Thymus (tissue), 11 donors: Measurements from ENCODE around the gene MYO7B. TPM values are rescaled to one million over a fixed set of nuclear protein-coding genes. Genes with fewer than 3 reads are reported as not detected.

Experiments
- DNase-seq, 9 donors: peaks; one replicate each; pipeline ENCODE4 v3.0.0-alpha.2; 2013; ENCODE audit warnings: low spot score in 9 of 9, low read depth in 6 of 9, missing footprints in 1 of 9
- H3K27ac ChIP-seq, 2 donors: one replicate each; pipeline ENCODE4 v1.5.1; 2013; ENCODE audit warnings: control low read depth in 1 of 2, low read depth in 1 of 2, low read length in 1 of 2, mild to moderate bottlenecking in 1 of 2, moderate library complexity in 1 of 2
- H3K27me3 ChIP-seq, 2 donors: one replicate each; pipeline ENCODE4 v1.5.1; 2013; ENCODE audit warnings: low read length in 1 of 2; ENCODE audit not compliant: control insufficient read depth in 2 of 2, insufficient read depth in 1 of 2
- H3K36me3 ChIP-seq, 2 donors: one replicate each; pipeline ENCODE4 v1.5.1; 2013; ENCODE audit warnings: low read length in 1 of 2, mild to moderate bottlenecking in 1 of 2, moderate library complexity in 1 of 2; ENCODE audit not compliant: control insufficient read depth in 2 of 2, insufficient read depth in 2 of 2
- H3K4me1 ChIP-seq, 2 donors: one replicate each; pipeline ENCODE4 v1.5.1; 2013; ENCODE audit warnings: low read length in 2 of 2; ENCODE audit not compliant: control insufficient read depth in 2 of 2, insufficient read depth in 2 of 2
- H3K4me3 ChIP-seq, 2 donors: one replicate each; pipeline ENCODE4 v1.5.1; 2013; ENCODE audit warnings: low read length in 2 of 2, control low read depth in 1 of 2, mild to moderate bottlenecking in 1 of 2
- H3K9me3 ChIP-seq, 2 donors: one replicate each; pipeline ENCODE4 v1.5.1; 2013; ENCODE audit warnings: low read length in 1 of 2, mild to moderate bottlenecking in 1 of 2; ENCODE audit not compliant: control insufficient read depth in 2 of 2, insufficient read depth in 1 of 2
- WGBS: extraction: QIAGEN DNeasy Blood & Tissue Kit; methylation state at CpG from one replicate; pipeline ENCODE4 v1.1.7; 2013; 5-methylcytosine and 5-hydroxymethylcytosine counted together
- polyA plus RNA-seq: library from polyadenylated mRNA; stranded (reverse); fragments of 200-250 nt; gene quantifications from one replicate; pipeline ENCODE4 v1.2.3, GENCODE V29; 2013
- total RNA-seq: library from RNA; stranded (reverse); fragments of 120-200 nt; gene quantifications from one replicate; pipeline ENCODE4 v1.2.4, GENCODE V29; 2013
- donor health status: healthy.

Gene MYO7B
- total and polyA plus RNA-seq, 2 donors = 4.4 to 5.2 TPM

- Histone ChIP-seq H3K36me3 (no peaks in the 10 kb centered on the region), H3K27ac (no peak overlapping the region), H3K27me3 (no peaks in the 10 kb centered on the region), H3K4me3 (no peak overlapping the region), H3K4me1 (peaks cover 8 to 23% of the 10 kb centered on the region in 2 donors), H3K9me3 (no peaks in the 10 kb centered on the region)
- no peak for DNase-seq
- 96% methylated on average over 17 of the region's 17 CpGs for WGBS
Observed at GRCh38 chr2:127573771-127574170, 38.3 kb downstream of the MYO7B start.

GRCh38 chr2:127574656-127575055 lies 39.2 kb downstream of the MYO7B start:
- no peak overlapping the region for H3K4me3 ChIP-seq
- no peak for DNase-seq
- peaks cover 8 to 23% of the 10 kb centered on the region in 2 donors for H3K4me1 ChIP-seq
- H3K36me3 ChIP-seq = no peaks in the 10 kb centered on the region
- H3K9me3 ChIP-seq = no peaks in the 10 kb centered on the region
- H3K27me3 ChIP-seq = no peaks in the 10 kb centered on the region
- no peak overlapping the region for H3K27ac ChIP-seq
- 96% methylated on average over 3 of the region's 3 CpGs for WGBS

GRCh38 chr2:127575185-127575765 lies 39.8 kb downstream of the MYO7B start:
- no peaks in the 10 kb centered on the region for H3K9me3 ChIP-seq
- 48% methylated on average over 4 of the region's 4 CpGs for WGBS
- peak in 3 of 9 donors; percentile 15 to 58 (median 21) for DNase-seq

GRCh38 chr2:127575941-127576432 lies 40.5 kb downstream of the MYO7B start:
- H3K4me3 ChIP-seq = no peak overlapping the region
- no peaks in the 10 kb centered on the region for H3K36me3 ChIP-seq
- H3K9me3 ChIP-seq = no peaks in the 10 kb centered on the region
- peaks cover 8 to 23% of the 10 kb centered on the region in 2 donors for H3K4me1 ChIP-seq
- 84% methylated on average over 11 of the region's 11 CpGs for WGBS
- H3K27ac ChIP-seq = peak overlapping the region; percentile 31 to 43
- H3K27me3 ChIP-seq = no peaks in the 10 kb centered on the region
- no peak for DNase-seq

More at GRCh38 chr2:127575185-127575765, 39.8 kb downstream of the MYO7B start:
- Histone ChIP-seq H3K36me3 (no peaks in the 10 kb centered on the region), H3K27me3 (no peaks in the 10 kb centered on the region), H3K4me3 (no peak overlapping the region), H3K27ac (peak overlapping the region in 1 of 2 donors; percentile 62), H3K4me1 (peaks cover 8 to 23% of the 10 kb centered on the region in 2 donors)

GRCh38 chr2:127576433-127577207 lies 41.1 kb downstream of the MYO7B start:
- peak overlapping the region in 1 of 2 donors; percentile 18 for H3K27ac ChIP-seq
- WGBS = 94% methylated on average over 26 of the region's 26 CpGs
- no peak overlapping the region for H3K4me3 ChIP-seq
- H3K4me1 ChIP-seq = peaks cover 8 to 23% of the 10 kb centered on the region in 2 donors
- no peaks in the 10 kb centered on the region for H3K36me3 ChIP-seq
- DNase-seq = no peak
- H3K9me3 ChIP-seq = no peaks in the 10 kb centered on the region
- no peaks in the 10 kb centered on the region for H3K27me3 ChIP-seq

GRCh38 chr2:127577208-127577475 lies 41.7 kb downstream of the MYO7B start:
- no peaks in the 10 kb centered on the region for H3K36me3 ChIP-seq
- H3K9me3 ChIP-seq = no peaks in the 10 kb centered on the region
- 99% methylated on average over 2 of the region's 2 CpGs for WGBS
- no peak for DNase-seq
- H3K27me3 ChIP-seq = no peaks in the 10 kb centered on the region
- H3K27ac ChIP-seq = no peak overlapping the region
- no peak overlapping the region for H3K4me3 ChIP-seq
- H3K4me1 ChIP-seq = peaks cover 8 to 23% of the 10 kb centered on the region in 2 donors

GRCh38 chr2:127577503-127577902 lies 42.0 kb downstream of the MYO7B start:
- H3K4me3 ChIP-seq = no peak overlapping the region
- H3K27ac ChIP-seq = no peak overlapping the region
- no peaks in the 10 kb centered on the region for H3K9me3 ChIP-seq
- DNase-seq = no peak
- no peaks in the 10 kb centered on the region for H3K36me3 ChIP-seq
- WGBS = 95% methylated on average over 12 of the region's 12 CpGs
- H3K27me3 ChIP-seq = no peaks in the 10 kb centered on the region
- H3K4me1 ChIP-seq = peaks cover 8 to 23% of the 10 kb centered on the region in 2 donors

GRCh38 chr2:127577973-127578372 lies 42.5 kb downstream of the MYO7B start:
- Histone ChIP-seq H3K4me3 (no peak overlapping the region), H3K36me3 (no peaks in the 10 kb centered on the region), H3K4me1 (peaks cover 8 to 23% of the 10 kb centered on the region in 2 donors), H3K27ac (no peak overlapping the region), H3K27me3 (no peaks in the 10 kb centered on the region), H3K9me3 (no peaks in the 10 kb centered on the region)
- 93% methylated on average over 11 of the region's 11 CpGs for WGBS
- DNase-seq = no peak

GRCh38 chr2:127578411-127578810 lies 42.9 kb downstream of the MYO7B start:
- Histone ChIP-seq H3K36me3 (no peaks in the 10 kb centered on the region), H3K4me3 (no peak overlapping the region), H3K4me1 (peaks cover 8 to 23% of the 10 kb centered on the region in 2 donors), H3K27me3 (no peaks in the 10 kb centered on the region), H3K9me3 (no peaks in the 10 kb centered on the region), H3K27ac (no peak overlapping the region)
- DNase-seq = no peak
- WGBS = 92% methylated on average over 6 of the region's 6 CpGs
